Dermis blood vessel endothelial cell (primary cell): ENCODE results near the gene MEIS1. TPM values are rescaled to one million over a fixed set of nuclear protein-coding genes. Genes with fewer than 3 reads are reported as not detected.
"Not testable (repeated sequence)": the region's sequence is repeated elsewhere in the genome, so short reads cannot be mapped to it uniquely, and the experiment has no call there.

Experiments used
- DNase-seq: peaks from one replicate; pipeline ENCODE4 v3.0.0; 2010
- total RNA-seq: library from RNA; depleted of rRNA; stranded (reverse); fragments of >200 nt; gene quantifications from 2 replicates; pipeline ENCODE4 v1.2.3, GENCODE V29; 2014

The MEIS1 gene
- total RNA-seq = 1.3 and 3.4 TPM in 2 replicates

DNA sequence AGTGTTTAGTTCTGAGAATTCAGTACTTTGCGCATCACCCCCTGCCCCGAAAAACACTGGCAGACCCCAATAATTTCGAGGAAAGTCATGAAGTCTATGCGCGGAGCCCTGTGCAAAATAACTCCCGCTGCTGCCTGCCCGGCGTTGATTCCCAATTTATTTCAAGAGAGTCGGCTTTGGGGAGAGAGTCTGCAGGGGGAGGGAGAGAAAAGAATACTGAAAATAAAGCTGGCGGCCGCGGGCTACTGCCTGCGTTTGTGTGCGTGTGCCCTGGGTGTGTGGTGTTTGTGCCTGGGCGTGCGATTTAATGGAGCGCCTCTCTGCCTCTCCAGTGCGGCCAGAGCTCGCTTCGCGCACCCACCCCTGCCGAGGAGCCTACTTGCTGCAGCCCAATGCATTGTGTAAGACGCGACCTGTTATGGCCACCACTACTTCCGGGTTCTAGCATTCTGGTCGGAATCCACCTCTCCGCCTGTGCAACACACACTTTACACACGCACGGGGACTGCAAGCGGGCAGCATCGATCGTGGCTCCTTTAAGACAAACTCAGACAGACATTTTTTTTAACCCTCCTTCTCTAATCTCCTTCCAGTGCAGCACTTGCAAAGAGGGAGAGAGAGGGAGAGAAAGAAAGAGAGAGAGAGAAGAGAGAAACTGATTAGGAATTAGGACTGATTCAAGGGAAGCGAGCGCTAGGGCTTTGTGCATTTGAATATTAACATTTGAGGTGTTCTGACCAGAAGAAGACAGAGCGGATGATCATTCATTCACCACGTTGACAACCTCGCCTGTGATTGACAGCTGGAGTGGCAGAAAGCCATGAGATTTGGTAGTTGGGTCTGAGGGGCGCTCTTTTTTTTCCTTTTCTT, at the start of gene MEIS1:
Gene MEIS1 (plus strand): TSS at position 447 of the 870 bp plus-strand sequence. CDS start 732 bp downstream, outside the sequence.
- peak; percentile 78 for DNase-seq

DNA sequence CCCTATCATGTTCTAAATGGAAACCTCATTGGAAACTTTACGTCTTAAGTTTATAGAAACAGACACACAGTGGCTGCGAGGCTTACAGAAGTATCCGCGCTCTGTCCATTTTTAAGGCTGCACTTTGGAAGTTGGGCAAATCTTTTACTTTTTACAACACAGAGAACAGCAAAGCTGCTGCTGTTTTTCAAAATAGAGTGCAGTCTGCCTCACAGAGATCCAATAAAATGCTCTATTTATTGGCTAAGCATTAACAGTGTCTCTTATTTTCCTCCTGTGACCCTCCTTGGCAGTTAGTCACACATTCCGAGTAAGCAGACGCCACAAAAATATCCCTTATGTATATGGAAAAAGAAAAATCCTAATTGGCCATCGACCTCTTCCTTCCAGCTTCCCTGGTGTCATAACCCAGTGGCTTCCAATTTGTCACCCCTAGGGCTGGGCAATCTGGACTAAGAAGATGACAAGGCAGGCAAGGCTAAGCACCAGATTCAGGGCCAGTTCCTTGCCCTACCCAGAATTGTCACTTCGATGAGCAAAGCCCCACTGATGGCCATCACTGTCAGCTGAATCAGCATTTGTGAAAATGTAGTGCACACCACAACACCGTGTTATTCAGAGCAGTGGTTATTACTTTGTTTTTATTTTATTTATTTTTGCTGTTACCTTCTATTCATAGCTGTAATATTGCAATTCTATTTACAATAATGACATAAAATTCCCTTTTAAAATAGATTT, 47.7 kb upstream of the MEIS1 start:
- DNase-seq = no peak

DNA sequence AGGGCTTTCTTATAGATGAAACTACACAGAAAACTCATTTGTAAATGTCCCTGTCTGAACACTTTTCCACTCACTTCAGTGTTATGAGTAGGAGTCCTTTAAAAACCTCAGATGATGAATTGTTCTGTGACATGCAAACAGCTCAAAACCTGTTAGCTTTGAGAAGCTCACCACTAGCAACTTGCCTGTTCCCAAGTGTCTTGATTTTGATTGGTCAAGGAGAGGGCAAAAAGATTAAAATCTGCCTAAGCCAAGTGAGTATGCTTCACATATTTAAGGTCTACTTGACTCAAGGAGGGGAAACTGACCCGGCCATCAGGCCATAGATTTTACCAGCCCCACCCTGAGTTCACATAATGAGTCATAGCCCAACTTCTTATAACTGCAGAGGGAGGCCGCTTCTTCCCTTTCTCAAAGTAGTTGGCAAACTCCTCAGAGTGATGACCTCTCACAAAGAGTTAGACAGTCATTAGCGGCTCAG, 45.2 kb upstream of the MEIS1 start:
- DNase-seq = no peak

DNA sequence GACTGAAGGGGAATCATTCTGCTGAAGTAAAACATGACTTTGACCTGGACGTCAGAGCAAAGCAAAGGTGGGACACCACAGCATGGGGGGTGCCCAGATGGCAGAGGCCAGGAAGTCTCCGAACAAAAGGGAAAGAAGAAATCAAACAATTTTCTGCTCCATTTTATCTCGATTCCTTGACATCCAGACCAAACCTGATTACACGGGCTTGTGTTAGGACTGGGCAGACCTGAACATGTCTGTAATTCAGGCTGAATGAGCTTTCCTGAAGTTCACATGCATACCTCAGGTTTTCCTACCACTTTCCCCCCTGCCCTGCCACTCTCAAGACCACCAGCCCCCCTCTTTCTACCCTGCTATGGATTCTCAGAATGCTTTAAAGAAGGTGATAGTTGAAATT, 44.8 kb upstream of the MEIS1 start:
- DNase-seq = no peak

DNA sequence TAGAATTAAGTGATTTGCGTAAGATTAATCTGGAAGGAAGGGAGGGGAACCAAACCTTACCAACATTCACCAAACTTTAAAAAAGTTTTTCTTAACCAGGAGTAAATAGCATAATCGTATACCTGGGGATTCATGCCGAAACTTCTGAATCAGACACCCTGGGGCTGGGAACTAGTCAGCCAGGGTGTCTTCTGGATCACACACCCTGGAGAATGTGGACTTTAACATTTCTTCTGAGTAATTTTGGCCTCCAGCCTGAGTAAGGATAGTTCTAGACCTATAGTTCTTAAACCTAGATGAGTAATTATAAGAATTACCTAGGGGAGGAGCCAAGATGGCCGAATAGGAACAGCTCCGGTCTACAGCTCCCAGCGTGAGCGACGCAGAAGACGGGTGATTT, 44.1 kb upstream of the MEIS1 start:
- no peak for DNase-seq

DNA sequence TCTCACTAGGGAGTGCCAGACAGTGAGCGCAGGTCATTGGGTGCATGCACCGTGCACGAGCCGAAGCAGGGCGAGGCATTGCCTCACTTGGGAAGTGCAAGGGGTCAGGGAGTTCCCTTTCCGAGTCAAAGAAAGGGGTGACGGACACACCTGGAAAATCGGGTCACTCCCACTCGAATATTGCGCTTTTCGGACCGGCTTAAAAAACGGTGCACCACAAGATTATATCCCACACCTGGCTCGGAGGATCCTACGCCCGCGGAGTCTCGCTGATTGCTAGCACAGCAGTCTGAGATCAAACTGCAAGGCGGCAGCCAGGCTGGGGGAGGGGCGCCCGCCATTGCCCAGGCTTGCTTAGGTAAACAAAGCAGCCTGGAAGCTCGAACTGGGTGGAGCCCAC, 43.7 kb upstream of the MEIS1 start:
- DNase-seq = not testable (repeated sequence)

DNA sequence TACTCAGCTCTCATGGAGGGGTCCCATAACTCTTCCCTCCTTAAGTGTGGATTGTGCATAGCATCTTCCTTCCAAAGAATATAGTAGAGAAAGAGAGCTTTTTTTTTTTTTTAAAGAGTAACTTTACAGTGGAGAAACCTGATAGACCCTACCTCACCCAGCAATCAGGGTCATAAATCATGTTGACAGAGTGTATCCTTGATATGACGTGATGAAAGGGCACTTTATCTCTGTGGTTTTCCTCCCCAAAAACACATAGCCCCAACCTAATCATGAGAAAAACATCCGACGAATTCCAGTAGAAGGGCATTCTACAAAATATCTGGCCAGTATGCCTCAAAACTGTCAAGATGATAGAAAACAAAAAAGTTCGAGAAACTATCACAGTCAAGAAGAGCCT, 29.5 kb upstream of the MEIS1 start:
- DNase-seq = no peak

DNA sequence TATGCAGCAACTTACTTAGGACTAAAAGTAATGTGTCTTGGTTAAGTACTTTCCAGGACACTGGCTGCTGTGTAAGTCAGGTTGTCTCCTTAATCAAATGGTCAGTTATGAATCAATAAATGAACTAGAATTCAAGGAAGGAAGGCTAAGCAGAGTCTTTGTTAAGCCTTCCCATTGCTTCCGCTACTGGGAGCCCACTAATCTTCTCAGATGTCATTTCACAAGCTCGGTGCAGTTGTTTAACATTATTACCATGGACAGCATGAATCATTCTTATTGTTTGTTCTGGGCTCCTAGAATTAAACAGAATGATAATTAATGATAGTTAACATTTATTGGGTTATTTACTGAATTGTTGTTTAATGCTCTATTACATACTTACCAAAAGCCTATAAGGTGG, 26.0 kb upstream of the MEIS1 start:
- DNase-seq = no peak

DNA sequence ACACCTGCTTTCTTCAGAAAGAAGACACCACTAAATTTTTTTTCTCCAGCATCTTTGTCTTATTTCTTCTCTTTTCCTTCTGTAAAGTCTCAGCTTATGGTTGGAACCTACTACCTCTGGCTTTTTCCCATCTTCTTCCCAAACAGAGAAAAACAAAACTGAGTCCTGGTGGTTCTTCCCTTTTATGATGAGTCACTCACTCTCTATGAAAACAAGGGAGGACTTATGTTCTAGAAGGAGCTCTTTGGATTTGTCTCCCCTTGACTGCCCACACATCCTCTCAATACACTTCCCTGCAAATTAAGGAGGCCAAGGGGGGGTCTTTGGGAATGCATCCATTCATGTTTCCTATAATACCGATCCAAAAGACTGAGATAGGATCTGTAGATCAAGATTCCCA, 22.1 kb upstream of the MEIS1 start:
- DNase-seq = no peak

DNA sequence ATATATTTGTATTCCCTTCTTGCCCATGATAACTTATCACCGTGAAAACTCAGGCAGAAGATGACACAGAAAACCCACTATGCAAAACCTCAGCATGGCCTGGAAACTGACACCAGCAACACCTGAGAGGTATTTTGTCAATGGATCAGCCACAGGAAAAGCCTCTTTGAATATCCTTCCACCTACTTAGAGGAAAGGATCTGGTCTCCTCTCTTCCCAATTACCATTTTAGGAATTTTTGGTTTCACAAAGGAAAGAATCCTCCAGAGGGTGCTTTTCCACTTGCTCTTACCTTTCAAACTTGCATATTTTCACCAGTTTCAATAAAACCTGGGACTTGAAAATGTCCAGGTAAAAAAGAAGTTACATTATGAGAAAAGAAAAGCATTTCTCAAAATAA, 20.0 kb upstream of the MEIS1 start:
- DNase-seq = no peak

DNA sequence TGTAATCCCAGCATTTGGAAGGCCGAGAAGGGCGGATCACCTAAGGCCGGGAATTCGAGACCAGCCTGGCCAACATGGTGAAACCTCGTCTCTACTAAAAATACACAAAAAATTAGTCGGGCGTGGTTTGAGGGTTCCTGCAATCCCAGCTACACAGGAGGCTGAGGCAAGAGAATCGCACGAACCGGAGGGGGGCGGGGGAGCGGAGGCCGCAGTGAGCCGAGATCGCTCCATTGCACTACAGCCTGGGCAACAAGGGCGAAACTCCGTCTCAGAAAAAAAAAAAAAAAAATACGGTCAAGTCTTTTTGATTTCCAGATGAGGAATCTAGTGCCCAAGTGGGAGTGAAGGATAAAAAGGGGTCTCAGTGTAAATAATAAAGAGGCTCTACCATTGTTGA, 16.5 kb upstream of the MEIS1 start:
- DNase-seq = no peak

DNA sequence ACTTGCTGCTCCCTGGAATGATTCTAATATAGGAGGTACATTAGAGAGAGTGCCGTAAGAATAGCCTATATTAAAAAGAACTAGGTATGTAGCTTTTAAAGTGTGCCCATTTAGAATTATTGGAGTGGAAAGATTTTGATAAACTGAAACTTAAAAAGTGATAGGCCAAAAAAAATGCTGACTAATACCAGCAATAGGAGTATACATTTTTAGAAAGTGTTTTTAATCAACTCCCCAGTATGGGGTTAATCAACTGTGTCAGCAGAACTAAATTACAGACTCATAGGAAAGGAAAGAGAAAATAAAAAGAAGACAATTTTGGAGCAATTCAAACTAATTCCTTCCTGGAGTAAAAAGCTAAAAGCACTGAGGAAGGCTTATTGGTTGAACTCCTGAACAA, 13.3 kb upstream of the MEIS1 start:
- no peak for DNase-seq

DNA sequence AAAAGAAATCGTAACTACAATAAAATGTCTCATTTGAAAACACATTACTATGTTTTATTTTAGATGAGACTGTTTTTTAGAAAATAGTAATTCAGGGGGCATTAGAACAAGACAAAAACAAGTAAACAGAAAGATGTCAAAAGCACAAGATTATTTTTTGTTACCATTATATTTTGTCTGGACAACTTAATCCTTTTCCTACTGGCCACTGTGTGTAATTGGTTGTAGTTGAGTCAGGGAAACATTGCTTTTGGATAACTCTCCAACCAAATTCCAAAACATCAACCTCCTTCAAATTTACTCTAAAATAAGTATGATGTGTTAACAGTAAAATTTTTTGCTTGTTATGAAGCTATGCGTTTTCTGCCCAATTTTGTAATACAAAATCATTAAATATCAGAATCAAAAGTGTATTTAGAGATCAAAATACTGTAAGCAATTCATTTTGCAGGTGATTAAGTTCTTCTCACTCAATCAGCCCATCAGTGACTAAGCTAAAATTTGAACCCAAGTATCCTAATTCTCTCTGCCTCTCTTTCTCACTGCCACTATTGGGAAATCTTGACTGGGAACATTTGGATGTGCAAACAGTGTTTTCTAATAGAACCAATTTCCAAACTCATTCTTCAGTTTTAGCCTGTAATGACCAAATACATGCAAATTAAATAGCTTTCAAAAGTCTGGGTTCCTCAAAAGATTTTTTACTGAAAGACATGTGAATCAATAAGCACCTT, 11.4 kb upstream of the MEIS1 start:
- no peak for DNase-seq

DNA sequence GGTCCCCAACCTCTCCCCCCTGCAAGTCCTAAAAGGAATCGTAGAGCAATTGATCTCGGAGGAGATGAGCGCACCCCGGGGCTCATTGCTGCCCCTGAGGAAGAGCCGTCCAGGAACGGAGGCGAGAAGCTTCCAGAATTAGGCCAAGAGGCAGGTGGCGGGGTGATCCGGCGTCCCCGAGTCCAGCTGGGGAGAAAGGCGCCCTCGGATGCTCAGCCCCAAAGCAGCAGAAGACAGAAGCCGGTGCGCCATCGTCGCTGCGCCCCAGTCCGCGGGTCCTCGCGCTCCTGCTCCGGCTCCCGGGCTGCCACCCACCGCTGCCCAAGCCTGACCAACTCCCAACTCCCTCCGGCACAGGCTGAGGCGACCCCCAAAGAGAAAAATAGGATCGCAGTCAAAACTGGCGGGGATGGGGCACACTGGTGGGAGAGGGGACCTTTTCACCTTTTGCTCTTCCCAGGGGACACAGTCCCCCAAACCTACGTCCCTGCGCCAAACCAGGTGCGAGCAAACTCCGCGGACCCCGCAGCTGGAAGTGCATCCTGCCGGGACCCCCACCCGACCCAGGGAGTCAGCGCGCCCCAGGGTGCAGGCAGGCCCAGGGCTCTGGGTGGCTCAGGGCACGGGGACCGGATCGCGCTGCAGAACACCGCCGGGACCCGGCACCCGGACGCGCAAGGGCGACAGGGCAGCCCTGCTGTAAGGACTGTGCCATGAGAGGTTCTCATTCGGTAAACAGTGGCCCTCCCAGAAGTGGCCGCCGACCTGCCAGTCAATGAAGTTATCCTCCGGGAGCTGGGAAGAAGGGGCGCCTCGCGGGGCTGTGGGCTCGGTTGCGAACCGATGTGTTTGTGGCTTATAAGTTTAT, 8.4 kb upstream of the MEIS1 start:
- DNase-seq = no peak

DNA sequence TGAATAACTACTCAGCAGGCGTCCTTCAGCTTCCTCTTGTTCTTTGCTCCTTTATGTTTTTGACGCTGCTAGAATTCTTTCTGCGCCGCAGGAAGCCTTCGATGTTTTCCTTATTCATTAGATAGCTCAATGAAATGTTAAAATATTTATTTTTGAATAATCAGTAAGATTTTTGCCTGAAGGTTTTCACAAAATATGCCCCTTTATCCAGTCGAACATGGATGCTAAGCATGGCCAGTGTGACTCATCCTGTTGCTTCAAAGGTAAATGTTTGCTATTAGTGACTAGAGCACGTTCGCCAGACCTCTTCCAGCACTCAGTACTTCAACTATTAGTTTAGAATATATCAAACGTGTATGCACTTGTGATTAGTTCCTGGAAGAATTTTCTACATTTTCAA, 7.6 kb upstream of the MEIS1 start:
- DNase-seq = no peak

DNA sequence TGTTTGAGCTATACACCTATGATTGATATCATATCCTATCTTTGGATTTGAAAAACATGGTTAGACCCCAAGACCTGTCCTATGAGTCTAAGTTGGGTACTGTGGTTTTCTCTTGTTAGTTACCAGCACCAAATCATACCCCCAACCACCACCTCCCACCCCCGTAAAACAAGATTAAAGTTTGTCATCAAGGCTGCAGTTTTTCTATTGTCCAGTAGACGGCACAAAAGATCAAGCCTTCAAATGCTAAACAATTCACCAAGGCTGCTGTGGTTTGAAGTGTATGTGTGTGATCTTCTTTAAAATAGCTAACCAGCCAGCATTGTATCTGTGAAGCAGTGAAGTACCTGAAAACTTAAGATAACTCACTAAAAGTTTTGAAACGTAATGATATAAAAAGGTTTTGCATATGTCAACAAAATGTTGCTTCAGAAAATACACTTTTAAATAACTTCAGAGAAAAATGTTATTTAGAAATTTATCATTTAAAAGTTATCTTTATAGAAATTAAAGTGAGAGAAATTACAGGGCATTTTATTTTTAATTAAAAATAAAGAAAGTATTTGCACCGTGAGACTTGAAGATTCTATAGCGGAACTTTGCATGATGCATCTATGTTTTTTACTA, 5.8 kb upstream of the MEIS1 start:
- DNase-seq = peak; percentile 75

DNA sequence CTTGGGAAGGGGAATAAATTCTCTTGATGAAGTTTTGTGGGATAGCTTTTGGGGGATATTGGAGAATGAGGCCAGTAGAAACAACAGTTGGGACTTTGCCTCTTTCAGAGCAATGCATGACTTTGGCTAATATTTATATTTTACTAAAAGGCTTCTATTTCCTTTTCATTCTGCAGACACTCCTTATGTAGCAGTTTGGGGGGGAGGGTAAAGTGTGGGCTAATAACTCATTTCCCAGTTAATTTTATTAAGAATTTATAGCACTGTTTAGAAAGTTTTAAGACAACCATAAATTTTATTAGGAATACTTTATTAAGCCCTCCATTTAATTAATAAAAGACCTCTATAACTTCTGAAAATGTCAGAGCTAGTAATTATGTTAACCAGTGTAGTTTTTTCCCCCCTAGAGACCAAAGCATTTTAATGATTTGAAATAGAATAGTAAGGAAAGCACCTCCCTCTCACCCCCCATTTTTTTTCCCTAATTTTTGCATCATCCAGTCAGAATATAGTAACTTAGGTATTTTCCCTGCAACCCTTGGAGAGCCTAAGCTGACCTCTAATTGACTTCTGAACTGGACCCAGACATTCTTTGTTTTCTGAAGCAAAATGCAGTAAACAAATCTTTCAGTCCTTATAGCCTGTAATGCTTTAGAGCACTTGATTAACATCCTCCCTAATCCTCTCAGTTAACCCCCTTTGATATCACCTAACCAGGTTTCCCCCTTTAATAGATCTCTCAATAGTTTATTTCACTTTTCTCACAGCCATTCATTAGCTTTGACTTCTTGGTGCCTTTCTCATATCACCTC, 5.0 kb upstream of the MEIS1 start:
- DNase-seq = no peak

DNA sequence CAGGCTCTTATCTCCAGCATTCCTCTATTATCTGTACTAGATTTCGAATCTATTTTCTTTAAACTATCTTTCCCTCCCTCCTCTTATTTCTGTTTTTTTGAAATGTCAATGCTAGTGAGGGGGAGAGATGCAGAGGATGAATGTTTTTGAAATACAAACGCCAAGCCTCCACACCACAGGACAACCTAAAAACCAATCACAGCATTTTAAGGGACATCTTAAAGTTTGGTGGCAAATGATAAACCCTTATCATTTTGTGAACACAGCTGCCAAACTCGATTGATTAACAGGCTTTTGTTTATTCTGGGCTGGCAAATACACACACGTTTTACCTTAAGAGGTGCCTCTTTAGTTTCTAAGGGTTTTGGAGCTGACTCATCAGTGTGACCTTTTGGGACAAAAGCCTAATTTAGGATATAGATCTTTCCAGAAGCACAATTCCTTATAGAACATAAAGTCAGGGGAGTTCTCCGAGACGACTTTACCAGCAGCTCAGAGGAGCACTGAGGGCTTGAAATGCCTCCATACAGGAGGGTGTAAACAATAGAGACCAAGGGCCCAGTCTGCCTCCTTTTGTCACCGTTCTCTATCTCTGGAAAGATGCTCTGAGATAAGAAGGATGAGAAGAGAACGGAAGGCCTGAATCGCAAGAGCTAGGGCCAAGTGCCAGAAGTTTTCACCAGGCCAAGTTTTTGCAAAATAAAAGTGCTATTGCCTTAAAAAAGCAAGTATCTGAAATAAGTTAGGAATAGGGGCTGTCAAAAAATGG, 4.2 kb upstream of the MEIS1 start:
- no peak for DNase-seq

DNA sequence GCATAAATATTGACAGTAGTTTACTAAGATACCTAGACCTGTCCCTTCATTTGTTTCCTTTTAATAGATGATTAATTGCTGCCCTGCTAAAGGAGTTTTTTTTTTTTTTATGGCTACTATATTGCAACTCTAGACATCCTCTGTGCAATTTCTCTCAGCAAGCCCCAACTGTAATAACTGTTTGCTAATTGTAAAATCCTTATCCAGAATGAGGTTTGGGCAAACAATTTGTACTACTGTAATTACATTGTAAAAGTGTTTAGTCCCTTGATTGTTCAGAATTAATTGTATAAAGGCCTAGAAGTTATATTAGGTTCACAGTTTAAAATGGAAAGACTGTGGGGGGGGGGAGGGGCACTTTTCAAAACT, 3.7 kb upstream of the MEIS1 start:
- DNase-seq = no peak
